ENCODE results near the gene NOC4L.
"Not testable (repeated sequence)": the region's sequence is repeated elsewhere in the genome, so short reads cannot be mapped to it uniquely, and the experiment has no call there.

The NOC4L gene

DNA sequence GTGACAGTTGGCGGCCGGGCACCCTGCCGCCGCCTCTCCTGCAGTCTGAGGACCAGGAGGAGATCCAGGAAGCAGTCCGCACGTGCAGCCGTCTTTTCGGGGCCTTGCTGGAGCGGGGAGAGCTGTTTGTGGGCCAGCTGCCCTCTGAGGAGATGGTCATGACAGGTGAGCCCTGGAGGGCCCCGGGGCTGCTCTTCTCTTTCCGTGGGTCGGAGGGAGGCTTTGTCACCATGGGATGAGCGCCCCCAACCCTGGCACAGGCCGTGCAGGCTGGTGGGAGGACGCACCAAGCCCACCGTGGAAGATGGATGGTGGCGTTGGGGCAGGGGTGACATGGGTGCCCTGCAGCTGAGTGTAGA lies 532 bp downstream of the NOC4L start:
- no peak for DNase-seq

DNA sequence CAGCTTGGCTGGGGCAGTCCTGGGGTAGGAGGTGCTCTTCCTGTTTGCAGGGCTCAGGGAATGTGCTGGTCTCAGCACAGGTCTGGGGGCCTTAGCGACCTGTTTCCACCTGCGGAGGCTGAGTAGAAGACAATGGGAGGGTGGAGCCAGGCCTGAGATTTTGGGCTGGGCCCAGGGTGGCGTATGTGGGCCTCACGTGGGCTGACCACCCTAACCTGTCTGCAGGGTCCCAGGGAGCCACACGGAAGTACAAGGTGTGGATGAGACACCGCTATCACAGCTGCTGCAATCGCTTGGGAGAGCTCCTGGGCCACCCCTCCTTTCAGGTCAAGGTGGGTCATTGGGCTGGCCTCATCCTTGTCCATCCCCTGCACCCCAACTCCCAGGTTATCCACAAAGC lies 1.1 kb downstream of the NOC4L start:
- DNase-seq: no peak

DNA sequence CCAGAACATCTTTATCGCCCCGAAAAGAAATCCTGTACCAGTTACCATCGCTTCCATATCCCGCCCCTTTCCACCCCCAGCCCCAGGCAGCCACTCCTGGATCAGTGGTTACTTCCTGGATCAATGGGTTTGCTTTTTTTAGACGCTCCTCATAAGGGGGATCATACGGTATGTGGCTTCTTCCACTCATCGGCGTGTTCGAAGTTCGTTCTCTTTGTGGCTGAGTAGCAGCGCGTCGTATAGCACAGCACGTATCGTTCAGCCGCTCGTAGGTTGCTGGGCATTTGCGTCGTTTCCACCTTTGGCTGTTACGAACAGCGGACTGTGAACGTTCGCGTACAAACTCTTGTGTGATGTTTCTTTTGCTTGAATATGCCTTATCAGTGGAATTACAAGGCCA lies 1.8 kb downstream of the NOC4L start:
- no peak for DNase-seq

DNA sequence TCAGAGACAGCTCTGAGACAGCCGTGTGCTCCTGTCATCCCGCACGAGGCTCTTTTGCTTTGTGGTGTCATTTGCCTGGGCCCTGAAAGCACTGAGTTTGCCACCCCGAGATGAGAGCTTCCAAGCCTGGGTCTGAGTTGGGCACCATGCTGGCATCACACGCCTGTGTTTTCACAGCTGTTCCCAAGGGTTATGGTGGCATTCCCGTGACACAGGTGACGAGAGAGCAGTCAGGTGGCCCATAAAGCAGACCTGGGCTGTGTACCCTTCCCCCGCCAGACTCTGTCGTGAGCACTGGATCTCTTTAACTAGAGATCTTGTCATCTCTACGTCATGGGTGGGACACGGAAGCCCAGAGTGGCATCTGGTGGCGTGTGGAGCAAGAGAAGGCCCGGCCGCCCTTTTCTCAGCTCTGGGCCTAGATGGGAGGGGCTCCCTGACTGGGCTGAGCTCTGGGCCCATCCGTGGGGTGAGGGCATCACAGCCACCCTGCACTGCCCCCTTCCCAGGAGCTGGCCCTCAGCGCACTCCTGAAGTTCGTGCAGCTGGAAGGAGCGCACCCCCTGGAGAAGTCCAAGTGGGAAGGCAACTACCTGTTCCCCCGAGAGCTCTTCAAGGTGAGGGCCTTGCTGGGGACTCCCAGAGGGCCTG lies 2.6 kb downstream of the NOC4L start:
- no peak for DNase-seq

DNA sequence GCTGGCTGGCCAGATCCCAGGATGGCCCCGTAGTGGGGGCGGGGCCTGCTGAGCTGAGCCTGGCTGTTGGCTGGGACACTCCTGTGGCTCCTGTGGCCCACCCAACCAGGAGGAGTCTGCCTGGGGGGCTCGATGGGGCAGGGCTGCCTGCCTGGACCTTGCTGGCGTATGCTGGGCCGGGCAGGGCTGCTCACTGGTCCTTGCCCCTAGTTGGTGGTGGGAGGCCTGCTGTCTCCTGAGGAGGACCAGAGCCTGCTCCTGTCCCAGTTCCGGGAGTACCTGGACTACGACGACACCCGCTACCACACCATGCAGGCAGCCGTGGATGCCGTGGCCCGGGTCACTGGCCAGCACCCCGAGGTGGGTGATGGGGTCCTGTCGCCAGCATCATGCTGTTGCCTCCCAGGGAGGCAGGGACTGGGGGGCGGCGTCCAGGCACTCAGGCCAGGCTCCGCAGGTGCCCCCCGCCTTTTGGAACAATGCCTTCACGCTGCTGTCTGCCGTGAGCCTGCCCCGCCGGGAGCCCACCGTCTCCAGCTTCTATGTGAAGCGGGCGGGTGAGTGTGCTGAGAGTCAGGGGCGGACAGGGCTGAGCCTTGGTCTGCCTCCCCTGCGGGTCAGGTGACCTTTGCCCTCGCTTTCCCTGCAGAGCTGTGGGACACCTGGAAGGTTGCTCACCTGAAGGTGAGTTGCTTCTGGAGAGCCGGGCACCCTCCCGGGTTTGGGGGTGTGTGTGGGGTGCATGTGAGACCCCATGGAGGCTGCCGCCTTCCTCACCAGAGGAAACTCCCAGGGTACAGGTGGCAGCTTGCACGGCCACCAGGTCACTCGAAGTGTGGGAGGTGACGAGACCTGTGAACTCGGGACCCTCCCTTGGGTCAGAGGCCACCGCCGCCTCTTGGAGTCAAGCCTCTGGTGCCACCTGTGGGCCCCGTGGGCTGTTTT lies 3.4 kb downstream of the NOC4L start:
- no peak for DNase-seq

DNA sequence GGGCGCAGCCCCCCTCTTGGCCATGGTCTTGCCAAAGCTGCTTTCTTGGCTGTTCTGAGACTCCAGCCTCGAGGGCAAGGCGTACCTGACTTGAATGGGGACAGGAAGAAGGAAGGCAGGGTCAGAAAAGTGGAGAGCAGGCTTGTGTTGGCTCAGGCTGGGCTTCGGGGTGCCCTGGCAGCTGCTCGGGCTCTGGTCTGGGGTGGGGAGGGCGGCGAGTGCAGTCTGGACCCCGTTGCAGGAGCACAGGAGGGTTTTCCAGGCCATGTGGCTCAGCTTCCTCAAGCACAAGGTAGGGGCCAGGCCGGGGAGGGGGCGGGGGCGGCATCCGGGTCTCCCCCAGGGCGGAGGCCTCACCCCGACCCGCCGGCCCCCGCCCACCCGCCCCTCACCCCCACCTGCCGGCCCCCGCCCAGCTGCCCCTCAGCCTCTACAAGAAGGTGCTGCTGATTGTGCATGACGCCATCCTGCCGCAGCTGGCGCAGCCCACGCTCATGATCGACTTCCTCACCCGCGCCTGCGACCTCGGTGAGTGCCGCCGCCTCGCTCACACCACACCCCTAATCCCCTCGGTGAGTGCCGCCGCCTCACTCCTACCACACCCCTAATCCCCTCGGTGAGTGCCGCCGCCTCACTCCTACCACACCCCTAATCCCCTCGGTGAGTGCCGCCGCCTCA lies 4.2 kb downstream of the NOC4L start:
- no peak for DNase-seq

DNA sequence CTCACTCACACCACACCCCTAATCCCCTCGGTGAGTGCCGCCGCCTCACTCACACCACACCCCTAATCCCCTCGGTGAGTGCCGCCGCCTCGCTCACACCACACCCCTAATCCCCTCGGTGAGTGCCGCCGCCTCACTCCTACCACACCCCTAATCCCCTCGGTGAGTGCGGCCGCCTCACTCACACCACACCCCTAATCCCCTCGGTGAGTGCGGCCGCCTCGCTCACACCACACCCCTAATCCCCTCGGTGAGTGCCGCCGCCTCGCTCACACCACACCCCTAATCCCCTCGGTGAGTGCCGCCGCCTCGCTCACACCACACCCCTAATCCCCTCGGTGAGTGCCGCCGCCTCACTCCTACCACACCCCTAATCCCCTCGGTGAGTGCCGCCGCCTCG lies 5.3 kb downstream of the NOC4L start:
- not testable (repeated sequence) for DNase-seq

DNA sequence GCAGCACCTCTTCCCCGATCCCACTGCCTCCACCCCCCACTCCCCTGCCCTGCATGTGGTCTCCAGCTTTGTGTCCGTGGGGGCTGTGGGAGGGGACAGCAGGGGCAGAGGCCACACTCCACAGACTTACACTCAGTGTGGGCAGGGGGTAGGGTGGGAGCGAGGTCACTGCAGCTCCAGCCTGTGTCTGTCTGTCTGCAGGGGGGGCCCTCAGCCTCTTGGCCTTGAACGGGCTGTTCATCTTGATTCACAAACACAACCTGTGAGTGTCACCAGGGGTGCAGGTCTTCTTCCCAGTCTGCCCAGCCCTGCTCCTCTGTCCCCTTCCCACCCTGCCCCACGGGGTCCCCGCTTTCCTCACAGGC lies 6.5 kb downstream of the NOC4L start:
- DNase-seq: no peak

DNA sequence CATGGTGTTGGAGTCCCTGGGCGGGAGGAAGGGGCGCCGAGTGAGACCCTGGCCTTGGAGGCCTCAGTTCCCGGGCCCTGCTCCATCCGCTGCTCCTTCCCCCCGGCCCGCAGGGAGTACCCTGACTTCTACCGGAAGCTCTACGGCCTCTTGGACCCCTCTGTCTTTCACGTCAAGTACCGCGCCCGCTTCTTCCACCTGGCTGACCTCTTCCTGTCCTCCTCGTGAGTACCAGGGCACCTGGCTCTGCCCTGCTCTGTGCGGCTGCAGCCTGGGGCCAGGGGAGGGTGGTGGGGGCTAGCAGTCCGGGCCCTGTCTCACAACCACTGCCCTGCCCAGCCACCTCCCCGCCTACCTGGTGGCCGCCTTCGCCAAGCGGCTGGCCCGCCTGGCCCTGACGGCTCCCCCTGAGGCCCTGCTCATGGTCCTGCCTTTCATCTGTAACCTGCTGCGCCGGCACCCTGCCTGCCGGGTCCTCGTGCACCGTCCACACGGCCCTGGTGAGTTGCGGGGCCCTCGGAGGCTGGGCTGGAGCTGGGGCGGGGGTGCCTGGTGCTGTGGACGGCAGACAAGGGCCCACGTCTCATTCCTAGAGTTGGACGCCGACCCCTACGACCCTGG lies 7.0 kb downstream of the NOC4L start:
- no peak for DNase-seq

DNA sequence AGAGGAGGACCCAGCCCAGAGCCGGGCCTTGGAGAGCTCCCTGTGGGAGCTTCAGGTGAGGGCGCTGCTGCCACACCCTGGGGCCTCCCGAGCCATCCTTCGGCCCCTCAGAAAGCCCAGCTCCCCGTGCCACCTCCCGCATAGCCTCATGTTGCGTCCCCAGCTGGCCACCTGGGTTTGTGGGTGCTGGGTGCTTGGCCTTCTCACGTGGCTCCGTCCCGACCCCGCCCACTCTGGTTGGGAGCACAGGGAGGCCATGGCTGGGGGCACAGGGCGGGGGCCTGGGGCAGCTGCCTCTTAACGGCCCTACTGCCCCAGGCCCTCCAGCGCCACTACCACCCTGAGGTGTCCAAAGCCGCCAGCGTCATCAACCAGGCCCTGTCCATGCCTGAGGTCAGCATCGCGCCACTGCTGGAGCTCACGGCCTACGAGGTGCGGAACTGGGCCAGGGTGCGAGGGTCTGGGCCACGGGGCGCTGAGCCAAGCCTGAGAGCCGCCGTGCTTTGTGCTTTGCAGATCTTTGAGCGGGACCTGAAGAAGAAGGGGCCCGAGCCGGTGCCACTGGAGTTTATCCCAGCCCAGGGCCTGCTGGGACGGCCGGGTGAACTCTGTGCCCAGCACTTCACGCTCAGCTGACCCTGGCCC lies 7.6 kb downstream of the NOC4L start:
- DNase-seq: no peak

DNA sequence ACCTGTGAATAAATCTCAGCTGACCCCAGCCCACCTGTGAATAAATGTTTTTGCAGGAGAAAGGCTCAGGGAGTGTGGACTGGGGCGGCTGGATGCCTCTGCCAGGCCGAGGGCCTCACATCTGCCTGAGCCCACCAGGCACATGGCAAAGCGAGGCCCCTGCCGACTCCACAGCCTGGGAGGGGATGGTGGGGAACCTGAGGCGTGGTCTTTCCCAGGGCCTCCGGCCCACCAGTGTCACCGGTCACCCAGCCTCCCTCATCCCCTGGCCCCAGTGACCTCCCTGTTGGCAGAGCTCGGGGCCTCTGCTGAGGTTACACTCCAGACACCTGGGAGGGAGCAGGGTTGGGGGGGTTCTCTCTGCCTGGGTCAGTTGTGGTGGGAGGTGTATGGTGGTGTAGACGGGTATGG lies 8.2 kb downstream of the NOC4L start:
- DNase-seq: no peak

DNA sequence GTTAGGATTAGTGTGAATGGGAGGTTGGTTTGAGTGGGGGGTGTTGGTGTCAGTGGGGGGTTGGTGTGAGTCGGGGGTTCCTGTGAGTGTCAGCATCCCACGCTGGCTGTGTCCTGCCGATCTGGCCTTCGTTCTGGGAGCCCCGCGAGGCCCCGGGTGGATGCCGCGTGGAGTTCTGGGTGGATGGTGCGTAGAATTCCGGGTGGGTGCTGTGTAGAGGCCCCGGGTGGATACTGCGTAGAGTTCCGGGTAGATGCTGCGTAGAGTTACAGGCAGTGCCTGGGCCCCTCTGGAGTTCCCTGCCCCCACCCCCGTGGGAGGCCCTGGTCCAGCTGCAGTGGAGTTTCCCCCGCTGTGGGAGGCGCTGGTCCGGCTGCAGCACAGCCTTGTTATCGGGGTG lies 8.7 kb downstream of the NOC4L start:
- no peak for DNase-seq

DNA sequence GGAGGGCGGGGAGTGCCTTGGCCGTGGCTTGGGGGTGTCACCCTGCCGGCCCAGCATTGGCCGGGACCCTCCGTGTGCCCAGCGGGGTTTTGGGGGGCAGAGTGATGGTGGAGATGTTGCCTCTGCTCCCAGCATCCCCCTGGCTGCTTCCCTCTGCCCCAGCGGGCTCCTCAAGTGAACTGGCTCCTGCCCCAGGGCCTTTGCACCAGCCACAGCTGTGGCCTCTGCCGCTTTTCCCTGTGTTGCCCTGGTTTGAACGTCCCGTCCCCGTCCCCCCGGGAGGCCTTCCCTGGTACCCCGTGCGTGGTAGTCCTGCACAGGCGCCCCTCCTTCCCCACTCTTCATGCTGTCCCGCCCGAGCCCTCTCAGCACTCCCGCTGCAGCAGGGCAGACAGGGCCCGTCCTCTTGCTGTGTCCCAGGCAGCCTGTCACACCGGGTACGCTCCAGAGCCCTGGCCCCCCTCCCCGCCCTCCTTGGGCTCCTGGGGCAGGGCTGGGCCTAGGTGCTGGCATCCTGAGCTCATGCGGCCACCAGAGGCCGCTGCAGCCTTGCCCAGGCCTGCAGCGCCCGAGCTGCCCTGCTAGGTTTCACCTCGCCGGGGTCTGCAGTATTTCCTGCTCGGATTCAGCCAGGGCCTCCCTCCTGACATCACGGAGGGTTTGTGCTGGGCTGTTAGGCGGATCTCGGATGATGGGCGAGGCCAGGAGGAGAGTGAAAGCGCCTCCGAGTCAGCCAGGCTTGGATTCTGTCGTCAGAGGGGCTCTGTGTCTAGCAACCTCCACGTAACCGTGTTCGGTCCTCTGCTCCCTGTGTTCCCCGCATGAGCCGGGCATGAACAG lies 9.5 kb downstream of the NOC4L start:
- peak; percentile 92 for DNase-seq

DNA sequence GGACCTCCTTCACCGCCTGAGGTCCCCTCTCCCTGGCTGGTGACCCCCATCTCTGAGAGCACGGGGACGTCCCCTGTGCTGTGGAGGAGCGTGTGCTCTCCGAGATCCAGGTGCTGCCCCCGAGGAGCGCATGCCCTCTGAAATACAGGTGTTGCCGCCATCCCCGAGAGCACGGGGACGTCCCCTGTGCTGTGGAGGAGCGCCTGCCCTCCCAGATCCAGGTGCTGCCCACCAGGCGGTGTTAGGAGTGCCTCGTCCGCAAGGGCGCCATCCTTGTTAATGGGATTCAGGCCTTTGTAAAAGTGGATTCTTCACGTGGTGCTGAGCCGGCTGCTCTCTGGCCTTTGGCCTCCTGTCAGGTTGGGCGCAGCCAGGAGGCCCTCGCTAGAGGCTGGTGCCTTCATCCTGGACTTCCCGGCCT lies 10.1 kb downstream of the NOC4L start:
- DNase-seq: peak; percentile 49

DNA sequence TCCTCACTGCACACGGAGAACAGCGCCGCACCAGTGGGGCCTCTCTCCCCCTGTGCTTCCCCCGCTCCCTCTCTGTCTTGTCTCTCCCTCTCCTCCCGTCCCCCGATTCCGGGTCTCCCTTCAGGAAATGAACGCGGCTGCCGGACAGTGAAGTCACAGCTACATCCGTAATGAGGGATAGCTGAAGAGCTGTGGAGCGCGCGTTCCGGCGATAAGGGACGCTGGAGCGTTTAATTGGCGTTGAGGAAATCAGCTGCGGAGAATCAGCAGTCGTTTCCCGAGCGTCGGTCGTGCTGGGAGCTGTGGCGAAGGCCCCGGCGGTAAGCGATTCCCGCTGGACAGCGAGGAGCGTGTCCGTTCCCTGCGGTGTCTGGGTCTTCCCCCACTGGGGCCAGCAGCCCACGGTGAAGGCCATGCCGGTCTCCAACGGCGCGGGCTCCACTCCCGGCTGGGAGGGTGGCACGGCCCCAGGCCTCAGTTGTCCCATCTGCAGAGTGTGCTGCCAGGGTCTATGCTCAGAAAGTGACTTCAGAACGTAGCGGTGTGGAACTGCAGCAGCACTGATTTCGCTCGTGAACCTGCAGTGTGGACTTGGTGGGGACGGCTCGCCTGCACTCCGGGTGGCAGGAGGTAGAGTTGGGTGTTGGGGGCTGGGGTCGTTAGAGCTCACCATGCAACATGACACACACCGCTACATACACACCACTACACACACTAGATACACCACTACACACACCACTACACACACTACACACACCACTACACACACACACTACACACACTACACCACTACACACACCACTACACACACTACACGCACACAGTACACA lies 10.9 kb downstream of the NOC4L start:
- DNase-seq: no peak

DNA sequence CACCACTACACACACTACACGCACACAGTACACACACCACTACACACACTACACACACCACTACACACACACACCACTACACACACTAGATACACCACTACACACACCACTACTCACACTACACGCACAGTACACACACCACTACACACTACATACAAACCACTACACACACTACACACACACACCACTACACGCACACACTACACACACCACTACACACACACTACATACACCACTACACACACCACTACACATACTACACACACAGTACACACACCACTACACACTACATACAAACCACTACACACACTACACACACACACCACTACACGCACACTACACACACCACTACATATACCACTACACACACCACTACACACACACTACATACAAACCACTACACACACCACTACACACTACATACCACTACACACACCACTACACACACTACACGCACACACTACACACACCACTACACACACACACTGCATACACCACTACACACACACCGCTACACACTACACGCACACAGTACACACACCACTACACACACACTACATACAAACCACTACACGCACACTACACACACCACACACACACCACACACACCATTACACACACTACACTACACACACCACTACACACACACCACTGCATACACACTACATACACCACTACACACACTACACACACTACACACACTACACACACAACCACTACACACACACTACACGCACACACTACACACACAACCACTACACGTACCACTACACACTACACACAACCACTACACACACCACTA lies 11.7 kb downstream of the NOC4L start:
- DNase-seq: no peak

DNA sequence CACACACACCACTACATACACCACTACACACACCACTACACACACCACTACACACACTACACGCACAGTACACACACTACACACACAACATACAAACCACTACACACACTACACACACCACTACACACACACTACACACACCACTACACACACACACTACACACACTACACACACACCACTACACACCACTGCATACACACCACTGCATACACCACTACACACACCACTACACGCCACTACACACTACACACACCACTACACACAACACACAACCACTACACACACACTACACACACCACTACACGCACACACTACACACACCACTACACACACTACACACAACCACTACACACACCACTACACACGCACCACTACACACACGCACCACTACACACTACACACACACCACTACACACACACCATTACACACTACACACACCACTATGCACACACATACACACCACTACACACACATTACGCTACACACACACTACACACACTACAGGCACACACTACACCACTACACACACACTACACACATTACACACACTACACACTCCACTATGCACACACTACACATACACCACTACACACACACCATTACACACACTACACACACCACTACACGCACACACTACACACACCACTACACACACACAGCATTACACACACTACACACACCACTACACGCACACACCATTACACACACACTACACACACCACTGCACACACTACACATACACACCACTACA lies 12.5 kb downstream of the NOC4L start:
- no peak for DNase-seq

DNA sequence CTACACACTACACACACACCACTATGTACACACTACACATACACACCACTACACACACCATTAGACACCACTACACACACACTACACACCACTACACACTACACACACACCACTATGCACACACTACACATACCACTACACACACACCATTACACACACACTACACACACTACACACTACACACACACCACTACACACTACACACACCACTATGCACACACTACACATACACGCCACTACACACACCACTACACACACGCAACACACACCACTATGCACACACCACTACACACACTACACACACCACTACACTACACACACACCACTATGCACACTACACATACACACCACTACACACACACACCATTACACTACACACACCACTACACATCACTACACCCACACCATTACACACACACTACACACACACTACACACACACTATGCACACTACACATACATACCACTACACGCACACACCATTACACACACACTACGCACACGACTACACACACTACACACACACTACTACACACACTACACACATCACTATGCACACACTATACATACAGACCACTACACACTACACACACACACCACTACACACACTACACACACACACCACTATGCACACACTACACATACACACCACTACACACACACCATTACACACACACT lies 13.6 kb downstream of the NOC4L start:
- DNase-seq: no peak

Data from NCI-H82 (cell line).